Vagina (tissue), 2 donors: ENCODE measurements around the gene EPB41L5. TPM values are rescaled to one million over a fixed set of nuclear protein-coding genes. Genes with fewer than 3 reads are reported as not detected.

Experiments used
- DNase-seq, 2 donors: peaks; one replicate each; pipeline ENCODE4 v3.0.0-alpha.2; 2017; ENCODE audit errors: extremely low spot score in 2 of 2
- H3K27ac ChIP-seq: fragments of 200-600 bp; sonication (generic); one replicate; pipeline ENCODE4 v1.5.1; 2019
- H3K27me3 ChIP-seq: fragments of 200-600 bp; sonication (generic); one replicate; pipeline ENCODE4 v1.5.1; 2019
- H3K36me3 ChIP-seq, 2 donors: fragments of 200-600 bp; sonication (generic); one replicate each; pipeline ENCODE4 v1.5.1; 2017 to 2019
- H3K4me1 ChIP-seq: fragments of 200-600 bp; sonication (generic); one replicate; pipeline ENCODE4 v1.5.1; 2019
- H3K4me3 ChIP-seq, 2 donors: fragments of 200-600 bp; sonication (generic); 1 replicate in 1 of 2; 2 replicates in 1 of 2; pipeline ENCODE4 v1.5.1; 2016 to 2019
- H3K9me3 ChIP-seq: fragments of 200-600 bp; sonication (generic); one replicate; pipeline ENCODE4 v1.5.1; 2019
- POLR2A ChIP-seq, 2 donors: fragments of 450-650 bp; IDR thresholded peaks; one replicate each; pipeline ENCODE4 v1.6.1; 2017; ENCODE audit warnings: antibody characterized with exemption in 2 of 2, mild to moderate bottlenecking in 2 of 2, moderate library complexity in 2 of 2
- POLR2AphosphoS5 ChIP-seq, 2 donors: sonication (generic); formaldehyde crosslinking; IDR thresholded peaks; one replicate each; pipeline ENCODE4 v1.9.0; 2017; ENCODE audit warnings: antibody characterized with exemption in 2 of 2, mild to moderate bottlenecking in 2 of 2, low read depth in 1 of 2; ENCODE audit not compliant: insufficient read depth in 1 of 2
- intact Hi-C: fragments of 100-400 bp; cut with DNase I; formaldehyde crosslinking; loops from one replicate; pipeline ENCODE4 v1.15.1; 2023
- total RNA-seq: library from RNA; depleted of rRNA; stranded (reverse); fragments of >200 nt; gene quantifications from one replicate; pipeline ENCODE4 v1.2.3, GENCODE V29; 2016
- TF ChIP-seq, protein P1 (sequence below), 3 experiments: fragments of 450-650 bp in 2 of 3; fragments of 200-600 bp in 1 of 3; sonication (generic) in 1 of 3; IDR thresholded peaks; one replicate each; pipeline ENCODE4 v1.5.1; 2017 to 2019; ENCODE audit warnings: antibody characterized with exemption in 3 of 3, mild to moderate bottlenecking in 2 of 3, moderate library complexity in 2 of 3

Gene EPB41L5
- total RNA-seq, 1 donor from 2014 or later, result 37.6 TPM

DNA sequence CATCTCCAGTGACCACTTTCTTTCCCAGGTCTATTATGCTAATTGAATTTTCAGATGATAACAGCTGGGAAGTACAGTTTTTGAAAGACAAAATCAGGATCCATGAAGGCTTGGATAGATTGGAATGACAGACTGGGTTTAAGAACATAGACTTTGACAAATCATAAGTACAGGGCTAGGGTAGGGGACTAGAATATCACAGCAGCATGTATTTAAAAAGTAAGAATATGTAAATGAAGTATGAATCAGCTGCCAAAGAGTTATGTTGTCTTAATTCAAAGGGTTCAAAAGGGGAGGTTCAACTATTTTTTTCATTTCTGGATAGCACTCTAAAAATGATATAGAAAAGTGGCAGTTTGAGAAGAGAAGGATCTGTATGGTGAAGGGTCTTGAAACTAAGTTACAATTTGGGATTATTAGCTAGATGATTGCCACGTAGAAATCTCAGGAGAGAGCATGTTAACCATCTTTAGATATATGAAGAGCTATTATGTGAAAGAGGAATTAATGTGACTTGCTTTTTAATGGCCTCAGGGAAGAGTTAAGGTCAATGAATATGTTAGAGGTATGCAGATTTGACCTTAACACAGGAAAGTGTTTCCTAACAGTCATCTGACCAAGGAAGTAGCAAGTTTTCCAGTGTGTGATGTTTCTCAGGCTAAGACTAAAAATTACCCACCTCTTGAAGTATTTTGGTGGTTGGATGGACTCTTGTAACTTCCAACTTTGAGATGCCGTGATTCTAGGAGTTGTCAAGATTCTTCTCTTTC is 128.6 kb downstream of the EPB41L5 start:
- Histone ChIP-seq H3K4me1 (no peaks in the 10 kb centered on the region), H3K4me3 (no peak overlapping the region), H3K27me3 (no peaks in the 10 kb centered on the region), H3K27ac (no peak overlapping the region), H3K36me3 (peaks cover 0 to 3% of the 10 kb centered on the region in 2 donors), H3K9me3 (no peaks in the 10 kb centered on the region)
- intact Hi-C loops, result no loop called here
- DNase-seq, result no peak
- TF ChIP-seq POLR2AphosphoS5 (IDR thresholded peaks at IDR 0.05; ENCODE audit: insufficient read depth in 1 of 2, low read depth in 1 of 2) (no peak), POLR2A (IDR thresholded peaks at IDR 0.05) (no peak)
- TF ChIP-seq, protein P1, sequence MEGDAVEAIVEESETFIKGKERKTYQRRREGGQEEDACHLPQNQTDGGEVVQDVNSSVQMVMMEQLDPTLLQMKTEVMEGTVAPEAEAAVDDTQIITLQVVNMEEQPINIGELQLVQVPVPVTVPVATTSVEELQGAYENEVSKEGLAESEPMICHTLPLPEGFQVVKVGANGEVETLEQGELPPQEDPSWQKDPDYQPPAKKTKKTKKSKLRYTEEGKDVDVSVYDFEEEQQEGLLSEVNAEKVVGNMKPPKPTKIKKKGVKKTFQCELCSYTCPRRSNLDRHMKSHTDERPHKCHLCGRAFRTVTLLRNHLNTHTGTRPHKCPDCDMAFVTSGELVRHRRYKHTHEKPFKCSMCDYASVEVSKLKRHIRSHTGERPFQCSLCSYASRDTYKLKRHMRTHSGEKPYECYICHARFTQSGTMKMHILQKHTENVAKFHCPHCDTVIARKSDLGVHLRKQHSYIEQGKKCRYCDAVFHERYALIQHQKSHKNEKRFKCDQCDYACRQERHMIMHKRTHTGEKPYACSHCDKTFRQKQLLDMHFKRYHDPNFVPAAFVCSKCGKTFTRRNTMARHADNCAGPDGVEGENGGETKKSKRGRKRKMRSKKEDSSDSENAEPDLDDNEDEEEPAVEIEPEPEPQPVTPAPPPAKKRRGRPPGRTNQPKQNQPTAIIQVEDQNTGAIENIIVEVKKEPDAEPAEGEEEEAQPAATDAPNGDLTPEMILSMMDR (IDR thresholded peaks at IDR 0.05), result no peak

DNA sequence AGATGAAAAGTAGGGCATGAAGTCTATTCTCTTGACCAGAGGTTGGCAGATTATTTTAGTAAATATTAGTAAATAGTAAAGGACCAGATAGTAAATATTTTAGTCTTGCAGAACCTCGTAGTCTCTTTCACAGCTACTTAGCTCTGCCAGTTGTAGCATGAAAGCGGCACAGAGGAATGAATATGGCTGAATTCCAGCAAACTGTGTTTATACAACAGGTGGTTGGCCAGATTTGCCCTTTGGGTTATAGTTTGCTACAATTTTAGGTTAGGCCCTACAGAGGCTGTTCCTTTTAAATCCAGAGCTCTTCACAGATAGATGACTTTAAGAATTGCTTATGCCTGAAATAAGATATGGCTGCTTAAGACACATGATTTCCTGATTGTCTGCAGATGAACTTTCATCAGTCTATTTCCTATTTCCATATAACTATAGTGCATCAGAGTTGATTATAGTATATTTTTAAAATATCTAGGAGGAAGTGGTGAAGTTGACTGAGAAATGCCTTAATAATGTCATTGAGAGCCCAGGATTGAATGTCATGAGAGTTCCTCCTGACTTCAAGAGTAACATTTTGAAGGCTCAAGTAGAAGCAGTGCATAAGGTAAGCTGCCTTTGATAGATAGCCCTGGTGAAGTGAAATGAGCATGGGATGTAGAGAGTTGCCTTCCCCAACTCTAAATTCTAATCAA is 129.8 kb downstream of the EPB41L5 start:
- intact Hi-C loops, result no loop called here
- TF ChIP-seq, protein P1 (IDR thresholded peaks at IDR 0.05), result no peak
- TF ChIP-seq POLR2A (IDR thresholded peaks at IDR 0.05) (no peak), POLR2AphosphoS5 (IDR thresholded peaks at IDR 0.05; ENCODE audit: insufficient read depth in 1 of 2, low read depth in 1 of 2) (no peak)

DNA sequence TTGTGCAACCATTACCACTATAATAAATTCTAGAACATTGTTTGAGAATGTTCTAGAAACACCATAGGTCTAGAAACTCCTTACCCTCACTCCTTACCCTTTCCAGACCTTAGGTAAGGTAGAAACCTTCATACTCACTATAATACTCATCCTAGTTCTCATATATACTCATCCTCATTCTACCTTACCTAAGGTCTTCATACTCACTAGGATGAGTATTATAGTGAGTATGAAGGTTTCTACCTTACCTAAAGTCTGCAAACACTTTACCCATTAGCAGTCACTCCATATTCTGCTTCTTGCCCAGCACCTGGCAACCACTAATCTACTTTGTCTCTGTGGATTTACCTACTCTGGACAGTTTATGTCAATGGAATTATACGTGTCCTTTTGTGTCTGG is 135.4 kb downstream of the EPB41L5 start:
- no peaks in the 10 kb centered on the region for H3K4me1 ChIP-seq
- intact Hi-C loops, result no loop called here
- peaks cover 10% of the 10 kb centered on the region for H3K9me3 ChIP-seq
- peaks cover 0 to 32% of the 10 kb centered on the region in 2 donors for H3K36me3 ChIP-seq
- no peak overlapping the region for H3K4me3 ChIP-seq
- no peaks in the 10 kb centered on the region for H3K27me3 ChIP-seq
- H3K27ac ChIP-seq, result no peak overlapping the region
- TF ChIP-seq, protein P1 (IDR thresholded peaks at IDR 0.05), result no peak
- no peak for TF ChIP-seq POLR2AphosphoS5 (IDR thresholded peaks at IDR 0.05; ENCODE audit: insufficient read depth in 1 of 2, low read depth in 1 of 2)
- TF ChIP-seq POLR2A (IDR thresholded peaks at IDR 0.05), result no peak
- DNase-seq, result no peak

More for the DNA sequence above, 129.8 kb downstream of the EPB41L5 start:
- Histone ChIP-seq H3K36me3 (peaks cover 0 to 6% of the 10 kb centered on the region in 2 donors), H3K4me3 (no peak overlapping the region), H3K4me1 (no peaks in the 10 kb centered on the region), H3K27me3 (no peaks in the 10 kb centered on the region), H3K9me3 (no peaks in the 10 kb centered on the region), H3K27ac (no peak overlapping the region)
- DNase-seq, result no peak

DNA sequence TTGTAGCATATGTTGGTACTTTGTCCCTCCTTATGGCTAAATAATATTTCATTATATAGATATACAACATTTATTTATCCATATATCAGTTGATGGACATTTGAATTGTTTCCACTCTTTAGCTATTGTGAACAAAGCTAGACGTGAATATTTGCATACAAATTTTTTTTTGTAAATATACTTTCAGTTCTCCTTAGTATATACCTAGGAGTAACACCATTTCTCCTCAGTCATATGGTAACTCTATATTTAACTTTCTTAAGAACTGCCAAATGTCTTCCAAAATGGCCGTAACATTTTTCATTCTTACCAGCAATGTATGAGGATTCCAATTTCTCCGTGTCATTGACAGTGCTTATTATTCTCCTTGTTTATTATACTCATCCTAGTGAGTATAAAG is 135.8 kb downstream of the EPB41L5 start:
- no peaks in the 10 kb centered on the region for H3K27me3 ChIP-seq
- H3K27ac ChIP-seq, result no peak overlapping the region
- H3K9me3 ChIP-seq, result peaks cover 10% of the 10 kb centered on the region
- DNase-seq, result no peak
- TF ChIP-seq POLR2AphosphoS5 (IDR thresholded peaks at IDR 0.05; ENCODE audit: insufficient read depth in 1 of 2, low read depth in 1 of 2) (no peak), POLR2A (IDR thresholded peaks at IDR 0.05) (no peak)
- TF ChIP-seq, protein P1 (IDR thresholded peaks at IDR 0.05), result no peak
- intact Hi-C loops, result no loop called here
- no peak overlapping the region for H3K4me3 ChIP-seq
- no peaks in the 10 kb centered on the region for H3K4me1 ChIP-seq
- H3K36me3 ChIP-seq, result peaks cover 0 to 32% of the 10 kb centered on the region in 2 donors

DNA sequence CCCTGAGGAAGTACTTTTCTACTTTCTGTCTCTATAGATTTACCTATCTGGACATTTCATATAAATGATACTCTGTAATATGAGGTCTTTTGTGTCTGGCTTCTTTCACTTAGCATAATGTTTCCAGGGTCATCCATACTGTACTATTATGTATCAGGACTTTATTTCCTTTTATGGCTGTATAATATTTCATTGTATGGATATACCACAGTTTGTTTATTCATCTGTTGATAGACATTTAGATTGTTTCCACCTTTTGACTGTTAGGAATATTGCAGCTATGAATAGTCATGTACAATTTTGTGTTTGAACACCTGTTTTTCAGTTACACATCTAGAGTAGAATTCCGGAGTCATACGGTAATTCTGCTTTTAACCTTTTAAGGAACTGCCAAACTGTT is 136.5 kb downstream of the EPB41L5 start:
- Histone ChIP-seq H3K27ac (no peak overlapping the region), H3K36me3 (peaks cover 0 to 32% of the 10 kb centered on the region in 2 donors), H3K4me3 (no peak overlapping the region), H3K27me3 (no peaks in the 10 kb centered on the region), H3K4me1 (no peaks in the 10 kb centered on the region), H3K9me3 (peaks cover 10% of the 10 kb centered on the region)
- intact Hi-C loops, result no loop called here
- no peak for TF ChIP-seq POLR2AphosphoS5 (IDR thresholded peaks at IDR 0.05; ENCODE audit: insufficient read depth in 1 of 2, low read depth in 1 of 2)
- TF ChIP-seq, protein P1 (IDR thresholded peaks at IDR 0.05), result no peak
- TF ChIP-seq POLR2A (IDR thresholded peaks at IDR 0.05), result no peak
- no peak for DNase-seq
